HG02840 (cell line): ENCODE data around the gene CIT.
A peak's percentile ranks its signal among the peaks of the same experiment; 100 is the strongest.

Source experiments
- ATAC-seq: cut with Tn5 transposase; IDR thresholded peaks from one replicate; pipeline ENCODE4 v1.9.1; 2021; ENCODE audit warnings: mild to moderate bottlenecking, moderate library complexity, moderate number of reproducible peaks; ENCODE audit not compliant: unreplicated experiment, low FRiP score

CIT gene

DNA sequence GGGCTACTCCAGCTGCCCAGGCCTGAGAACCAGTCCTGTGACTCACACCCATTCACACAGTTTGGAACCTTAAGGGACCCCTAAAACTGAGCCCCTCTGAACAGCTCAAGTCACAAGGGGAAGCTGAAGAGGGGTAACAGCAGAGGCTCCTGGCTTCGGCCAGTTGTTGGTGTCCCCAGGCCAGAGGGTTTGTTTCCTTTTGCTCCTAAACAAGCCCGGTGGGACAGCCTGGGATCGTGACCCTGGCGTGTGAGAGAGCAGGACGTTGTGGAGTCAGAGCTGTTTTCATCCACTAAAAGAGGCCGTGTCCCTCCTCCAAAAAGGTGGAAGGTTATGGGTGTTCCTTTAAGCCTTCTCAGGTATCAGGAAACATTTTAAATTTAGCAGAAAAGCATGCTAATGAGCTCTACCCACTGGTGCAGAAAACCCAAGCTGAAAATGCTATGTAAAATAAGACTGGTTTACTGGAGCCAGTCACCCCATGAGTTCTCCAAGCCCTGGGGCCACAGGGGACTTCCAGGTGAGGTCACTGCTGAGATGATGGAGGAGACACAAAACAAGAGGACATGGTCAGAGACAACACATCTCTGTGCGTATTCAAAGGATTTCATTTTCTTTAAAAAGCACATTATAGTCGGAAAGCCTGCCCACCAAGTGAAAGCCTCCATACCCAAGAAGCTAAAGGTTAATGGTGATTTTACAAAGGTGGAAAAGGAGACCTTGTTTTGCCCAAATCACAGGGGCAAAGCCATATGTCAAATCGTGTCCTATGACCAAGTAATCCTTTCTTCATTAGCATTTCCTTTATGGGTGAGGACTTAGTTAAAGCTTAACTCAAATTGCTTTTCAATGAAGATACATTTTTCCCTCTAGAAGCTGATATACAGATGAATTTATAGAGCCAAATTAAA lies 195.1 kb downstream of the CIT start:
- ATAC-seq: no peak

DNA sequence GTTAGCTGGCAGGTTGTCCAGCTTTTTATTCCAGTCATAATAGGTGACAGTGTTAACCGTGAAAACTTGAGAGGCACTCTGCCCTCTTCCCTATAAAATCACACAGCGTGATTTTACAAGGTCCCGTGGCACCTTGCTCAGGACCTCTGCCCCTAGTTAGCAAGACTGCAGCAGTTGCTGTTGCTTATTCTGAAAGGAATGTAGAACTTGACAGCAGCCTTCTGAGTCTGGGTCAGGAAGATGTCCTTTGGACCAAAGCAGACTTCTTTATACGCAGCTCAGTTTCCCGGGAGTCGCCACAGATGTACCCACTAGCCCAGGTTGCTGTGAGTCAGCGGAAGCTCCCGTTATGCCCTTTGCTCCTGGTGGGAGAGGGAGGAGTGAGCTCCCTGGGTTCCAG lies 196.0 kb downstream of the CIT start:
- ATAC-seq: no peak

DNA sequence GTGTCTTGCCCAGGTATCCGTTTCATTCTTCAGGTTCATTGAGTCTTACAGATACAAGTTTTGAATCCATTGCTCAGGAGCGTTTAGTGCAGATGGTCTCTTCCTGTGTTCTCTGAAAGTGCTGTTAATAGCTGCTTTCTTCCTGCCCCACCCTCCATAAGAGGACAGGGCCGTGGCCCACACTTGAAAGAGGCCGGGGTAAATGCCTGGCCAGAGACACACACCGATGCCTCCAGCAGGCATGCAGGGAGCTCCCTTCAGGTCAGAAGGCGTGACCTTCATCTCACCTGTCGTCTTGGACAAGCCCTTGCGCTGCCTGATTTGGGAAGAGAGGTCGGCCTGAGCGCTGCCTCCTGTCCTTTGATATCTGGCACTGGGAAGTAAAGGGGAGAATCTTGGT lies 197.6 kb downstream of the CIT start:
- no peak for ATAC-seq

DNA sequence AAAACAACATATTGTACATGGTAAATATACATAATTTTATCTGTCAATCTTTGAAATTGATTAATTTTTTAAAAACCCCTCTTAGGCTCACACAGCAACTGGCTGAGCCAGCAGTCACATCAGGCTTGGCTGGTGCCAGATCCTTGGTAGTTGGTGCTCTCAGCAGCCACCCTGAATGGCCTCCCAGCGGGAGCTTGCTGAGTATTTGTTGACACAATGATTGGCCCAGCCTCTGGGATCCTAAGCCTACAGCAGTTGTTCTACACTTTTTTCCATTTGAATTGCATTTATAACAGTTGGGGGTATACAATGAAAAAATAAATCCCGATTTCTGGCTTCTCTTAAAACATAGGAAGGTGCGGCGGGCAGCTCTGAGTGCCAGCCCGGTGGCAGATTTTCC lies 198.0 kb downstream of the CIT start:
- no peak for ATAC-seq

DNA sequence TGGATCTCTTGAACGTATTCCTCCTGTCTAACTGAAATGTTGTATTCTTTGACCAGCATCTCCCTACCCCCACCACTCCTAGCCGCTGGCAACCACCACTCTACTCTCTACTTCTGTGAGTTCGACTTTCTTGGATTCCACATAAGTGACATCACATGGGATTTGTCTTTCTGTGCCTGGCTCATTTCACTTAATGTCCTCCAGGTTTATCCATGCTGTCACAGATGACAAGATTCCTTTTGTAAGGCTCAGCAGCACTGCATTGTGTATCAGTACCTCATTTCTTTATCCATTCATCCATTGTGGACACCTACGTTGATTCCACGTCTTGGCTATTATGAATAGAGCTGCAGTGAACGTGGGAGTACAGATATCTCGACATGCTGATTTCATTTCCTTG lies 198.7 kb downstream of the CIT start:
- ATAC-seq: no peak

DNA sequence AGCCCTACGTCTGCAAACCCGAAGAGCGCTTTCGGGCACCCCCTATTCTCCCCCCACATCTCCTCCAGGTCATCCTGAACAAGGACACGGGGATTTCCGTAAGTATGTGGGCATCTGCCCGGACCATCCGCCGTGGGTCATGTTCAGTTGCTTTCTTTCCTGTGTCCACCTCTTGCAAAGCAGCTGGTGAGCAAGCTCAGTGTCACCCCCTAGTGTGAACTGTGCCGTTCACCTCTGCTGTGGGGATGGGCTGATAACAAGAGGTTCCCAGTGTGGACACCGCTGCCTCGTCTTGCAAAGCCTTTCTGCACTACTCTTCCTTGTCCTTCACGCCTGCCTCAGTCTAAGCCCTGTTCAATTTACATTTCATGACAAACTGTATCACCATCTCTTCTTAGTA lies 200.5 kb downstream of the CIT start:
- no peak for ATAC-seq

DNA sequence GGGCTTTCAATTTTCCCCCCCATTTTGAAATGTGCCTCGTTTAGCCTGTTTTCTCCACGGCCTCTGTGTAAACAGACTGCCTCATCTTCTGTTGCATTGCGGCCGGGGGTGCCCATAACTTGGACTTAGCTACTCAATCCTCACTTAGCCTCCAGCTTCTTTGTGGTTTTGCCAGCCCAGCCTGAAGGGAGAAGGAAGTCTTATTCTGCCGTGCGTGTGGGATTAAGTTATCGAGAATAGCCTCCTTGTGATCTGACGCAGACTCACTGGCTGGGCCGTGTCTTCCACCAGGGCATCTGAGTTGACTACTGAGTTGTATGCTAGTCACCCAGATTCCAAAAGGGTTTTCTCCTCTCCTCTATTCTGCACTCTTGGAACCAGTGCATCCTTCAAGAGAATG lies 201.1 kb downstream of the CIT start:
- ATAC-seq: no peak

DNA sequence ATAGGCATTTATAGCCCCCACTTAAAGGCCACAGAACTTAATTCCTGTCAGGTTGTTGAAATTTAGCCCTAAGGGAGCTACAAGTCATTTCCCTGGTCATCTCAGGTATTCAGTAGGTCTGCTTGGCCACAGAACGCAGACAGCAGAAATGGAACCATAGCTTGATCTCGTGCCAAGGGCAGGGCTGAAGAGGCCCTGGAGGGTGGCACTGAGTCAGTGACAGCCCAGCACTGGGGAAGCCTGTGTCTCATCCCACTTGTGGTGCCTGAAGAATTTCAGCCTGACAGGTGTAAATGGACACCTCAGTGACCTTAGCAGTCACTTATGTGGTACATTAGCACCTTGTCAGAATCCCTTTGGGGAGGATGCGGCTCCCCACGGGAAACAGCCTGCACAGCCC lies 202.6 kb downstream of the CIT start:
- ATAC-seq: no peak

DNA sequence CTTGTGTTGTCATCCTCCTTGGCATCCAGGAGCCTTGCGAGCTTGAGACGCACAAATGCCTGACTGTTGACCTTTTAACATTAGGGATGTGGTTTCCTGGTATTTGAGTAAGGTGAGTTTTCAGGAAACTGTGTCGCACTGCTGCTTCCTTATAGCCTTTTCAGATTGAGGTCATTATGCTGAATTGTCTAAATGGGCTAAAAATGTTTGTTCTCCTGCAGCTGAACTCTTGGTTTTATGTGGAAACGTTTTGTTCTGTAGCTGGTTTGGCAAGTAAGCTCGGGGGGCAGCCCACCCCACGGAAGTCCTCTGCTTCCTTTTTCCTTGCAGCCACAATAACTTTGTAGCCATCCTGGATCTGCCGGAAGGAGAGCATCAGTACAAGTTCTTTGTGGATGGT lies 203.5 kb downstream of the CIT start:
- ATAC-seq: no peak

DNA sequence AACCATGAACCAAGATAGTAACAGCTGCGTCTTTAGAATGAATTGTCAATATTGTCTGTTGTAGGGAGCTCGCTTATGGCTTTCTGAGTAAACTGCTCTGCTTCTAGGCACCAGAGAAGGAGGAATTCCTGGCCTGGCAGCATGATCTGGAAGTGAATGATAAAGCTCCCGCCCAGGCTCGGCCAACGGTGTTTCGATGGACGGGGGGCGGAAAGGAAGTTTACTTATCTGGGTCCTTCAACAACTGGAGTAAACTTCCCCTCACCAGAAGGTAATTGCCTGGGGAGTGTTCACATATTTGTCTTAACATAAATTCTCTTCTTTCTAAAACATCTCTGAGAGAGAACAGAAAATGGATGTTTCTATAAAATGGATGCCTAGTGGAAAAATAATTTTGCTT lies 204.9 kb downstream of the CIT start:
- ATAC-seq: no peak

DNA sequence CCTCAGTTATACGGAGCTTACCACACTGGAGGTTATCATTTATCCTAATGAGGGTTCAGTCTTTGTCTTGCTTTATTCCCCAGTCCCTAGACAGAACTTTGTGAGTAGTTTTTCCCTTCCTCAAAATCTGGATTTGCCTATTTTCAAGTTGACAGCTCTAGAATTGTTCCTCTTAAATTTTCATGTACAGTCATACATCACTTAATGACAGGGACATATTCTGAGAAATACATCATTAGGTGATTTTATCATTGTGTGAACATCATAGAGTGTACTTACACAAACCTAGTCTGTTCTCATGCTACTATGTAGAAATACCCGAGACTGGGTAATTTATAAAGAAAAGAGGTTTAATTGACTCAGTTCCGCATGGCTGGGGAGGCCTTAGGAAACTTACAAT lies 206.1 kb downstream of the CIT start:
- ATAC-seq: no peak

DNA sequence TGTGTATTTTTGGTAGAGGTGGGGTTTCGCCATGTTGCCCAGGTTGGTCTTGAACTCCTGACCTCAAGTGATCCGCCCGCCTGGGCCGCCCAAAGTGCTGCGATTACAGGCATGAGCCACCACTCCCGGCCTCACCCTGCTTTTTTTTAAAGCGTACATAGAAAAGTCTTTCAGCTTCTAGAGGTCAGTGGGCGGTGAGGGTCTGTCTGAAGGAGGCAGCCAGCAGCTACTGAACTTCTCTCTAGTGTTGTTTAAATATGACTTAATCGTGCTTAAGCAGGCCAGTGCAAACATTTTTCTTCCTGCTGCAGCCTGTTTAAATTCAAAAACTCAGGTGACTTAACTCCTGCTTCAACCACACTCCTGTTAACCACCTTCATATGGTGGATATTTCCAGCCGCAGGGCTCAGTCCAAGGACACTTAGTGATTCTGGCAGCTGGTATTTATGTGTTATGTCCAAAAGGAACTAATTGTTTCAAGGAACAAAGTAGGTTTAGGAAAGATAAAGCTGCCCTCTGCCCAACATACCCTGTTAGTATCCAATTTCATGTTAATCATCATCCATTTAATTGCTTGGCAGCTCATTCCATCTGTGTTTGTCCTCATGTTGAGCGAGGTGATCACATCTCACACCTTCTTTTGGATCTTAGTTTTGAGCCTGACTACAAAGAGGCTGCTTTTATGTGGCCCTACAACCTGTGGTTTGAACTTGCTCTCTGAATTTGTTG lies 207.2 kb downstream of the CIT start:
- ATAC-seq: no peak

DNA sequence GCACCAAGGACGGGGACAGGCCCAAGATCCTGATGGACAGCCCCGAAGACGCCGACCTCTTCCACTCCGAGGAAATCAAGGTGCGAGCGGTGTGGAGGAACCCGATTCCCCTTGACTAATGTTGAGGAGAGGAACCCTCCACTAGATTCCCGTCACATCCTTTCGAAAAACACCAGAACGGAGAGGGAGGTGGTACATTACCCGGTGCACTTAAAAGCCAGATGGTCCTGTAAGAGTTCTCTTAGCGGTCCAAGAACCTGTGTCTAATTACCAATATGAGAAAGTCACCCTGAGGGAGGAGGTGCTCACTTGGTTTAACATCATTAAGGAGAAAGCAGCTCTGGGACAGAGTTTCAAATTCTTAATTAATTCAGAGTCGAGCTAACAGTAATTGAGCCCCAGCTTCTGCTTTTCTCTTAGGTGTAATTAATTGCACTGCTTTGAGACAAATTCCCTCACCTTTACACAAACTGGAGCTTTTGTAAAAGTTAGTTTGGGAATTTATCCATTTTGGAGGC lies 208.7 kb downstream of the CIT start:
- no peak for ATAC-seq

DNA sequence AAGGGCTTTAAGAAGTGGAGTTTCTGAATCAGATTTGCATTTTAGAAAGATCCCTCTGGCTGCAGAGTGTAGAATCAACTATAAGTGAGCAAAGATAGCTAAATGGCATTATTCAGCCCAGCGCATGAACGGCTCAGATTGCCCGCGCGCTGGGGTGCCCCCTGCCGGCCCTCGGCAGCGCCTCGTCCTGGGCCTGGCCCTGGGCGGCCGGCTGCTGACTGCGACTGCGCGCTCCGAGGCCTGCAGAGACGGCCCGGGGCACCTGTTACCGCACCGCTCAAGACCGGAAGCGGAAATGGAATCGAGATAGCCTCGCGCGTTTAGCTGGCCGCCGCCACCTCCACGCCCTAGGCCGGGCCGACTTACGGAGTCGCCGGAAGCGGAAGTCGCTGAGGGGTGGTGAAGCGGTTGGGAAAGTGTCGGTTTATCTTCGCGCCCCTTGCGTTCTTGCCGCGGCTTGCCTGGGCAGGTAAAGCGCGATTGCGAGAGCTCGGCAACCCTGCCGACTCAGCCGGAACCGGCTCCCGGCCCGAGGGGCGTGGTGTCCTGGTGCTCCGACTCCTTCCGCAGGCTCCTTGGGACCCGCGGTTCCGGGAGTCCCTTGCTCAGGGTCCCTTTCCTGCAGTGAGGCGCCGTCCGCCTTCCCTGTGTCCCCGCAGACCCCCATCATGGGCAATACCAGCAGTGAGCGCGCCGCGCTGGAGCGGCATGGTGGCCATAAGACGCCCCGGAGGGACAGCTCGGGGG lies 209.4 kb downstream of the CIT start, which contains the start of gene PRKAB1:
Gene PRKAB1 (plus strand): TSS at position 557 of the 747 bp plus-strand sequence. CDS start 112 bp downstream, at position 669.
- ATAC-seq: peak; percentile 95

DNA sequence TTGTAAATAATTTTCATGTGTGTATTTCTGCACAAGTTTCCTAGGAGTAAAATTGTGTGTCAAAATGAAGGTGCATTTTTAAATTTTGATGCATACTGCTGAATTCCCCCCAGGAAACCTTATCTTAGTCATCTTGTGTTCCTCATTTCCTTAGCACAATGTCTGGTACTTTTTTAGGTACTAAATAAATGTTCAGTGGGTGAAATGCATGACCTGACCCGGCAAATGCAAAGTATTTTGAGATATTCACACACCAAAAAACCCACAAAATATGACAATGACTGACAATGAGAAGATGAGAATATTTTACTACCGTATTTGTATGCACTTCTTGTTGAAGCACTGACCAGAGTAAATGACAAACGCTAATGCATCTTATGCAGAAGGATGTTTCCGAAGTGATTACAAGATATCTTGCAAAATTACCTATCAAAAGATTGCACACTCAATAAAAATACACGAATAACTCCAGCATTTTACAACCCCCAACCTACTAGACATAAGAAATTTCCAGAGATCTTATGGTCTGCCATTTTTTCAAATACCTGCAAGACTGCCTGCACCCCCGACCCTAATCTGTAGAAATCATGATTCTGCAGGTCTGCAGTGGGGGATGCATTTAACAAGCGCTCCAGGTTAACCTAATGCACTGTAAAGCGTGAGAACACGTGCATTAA lies 210.1 kb downstream of the CIT start:
- no peak for ATAC-seq

DNA sequence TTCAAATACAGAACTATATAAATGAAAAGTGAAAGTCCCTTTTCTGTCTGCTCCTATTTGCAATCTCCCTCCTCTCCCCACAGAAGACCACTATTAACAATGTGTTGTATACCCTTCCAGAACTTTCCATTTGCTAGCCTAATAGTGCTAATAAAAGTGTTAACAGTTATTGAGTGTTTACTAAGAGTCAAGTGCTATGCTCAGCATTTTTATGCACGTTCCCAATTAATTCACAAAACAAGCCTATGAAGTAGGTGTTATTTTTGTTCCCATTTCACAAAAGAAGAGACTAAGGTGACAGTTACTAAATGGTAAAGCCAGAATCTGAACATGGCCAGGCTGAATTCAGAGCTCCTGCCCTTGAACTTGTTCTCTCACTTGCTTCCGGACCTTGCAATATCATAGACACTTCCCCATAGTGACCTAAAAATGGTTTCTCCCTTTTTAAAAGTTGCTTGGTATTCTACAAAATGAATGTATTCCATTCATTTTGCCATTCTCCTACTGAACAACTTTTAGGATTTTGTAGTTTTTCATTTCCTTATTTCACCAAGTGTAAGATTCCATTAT lies 210.8 kb downstream of the CIT start:
- no peak for ATAC-seq

DNA sequence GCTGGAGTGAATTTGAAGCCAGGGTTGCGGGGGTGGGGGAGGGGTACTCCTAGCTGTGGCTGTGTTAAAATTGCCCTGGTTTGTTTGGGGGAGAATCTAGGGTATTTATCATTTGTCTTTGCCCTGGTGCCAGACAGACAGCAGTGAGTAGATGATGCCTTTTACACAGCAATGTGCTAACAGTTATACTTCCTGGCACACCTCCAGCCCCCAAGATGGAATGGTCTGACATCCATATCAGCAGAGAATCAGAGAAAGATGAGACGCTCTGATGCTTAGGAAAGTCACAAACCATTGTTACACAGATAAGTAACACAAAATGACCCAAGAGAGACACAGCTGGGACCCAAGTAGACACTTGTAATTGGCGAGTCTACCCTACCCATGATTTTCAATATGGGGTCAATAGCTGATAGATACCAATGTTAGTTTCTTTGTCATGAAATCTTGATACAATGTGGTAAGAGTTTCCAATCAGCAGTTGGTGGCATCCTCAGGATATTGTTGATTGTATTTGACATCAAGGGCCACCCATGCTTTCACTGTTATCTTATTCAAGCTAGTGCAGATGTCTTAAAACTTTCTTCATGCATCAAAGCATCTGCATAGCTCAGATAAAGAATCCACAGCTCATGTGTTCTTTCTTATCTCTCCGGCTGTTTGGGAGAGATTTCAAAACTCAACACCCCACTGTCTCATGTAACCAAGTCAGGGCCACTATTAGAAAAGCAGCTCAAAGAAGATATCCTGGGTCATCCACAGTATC lies 211.8 kb downstream of the CIT start:
- ATAC-seq: no peak

DNA sequence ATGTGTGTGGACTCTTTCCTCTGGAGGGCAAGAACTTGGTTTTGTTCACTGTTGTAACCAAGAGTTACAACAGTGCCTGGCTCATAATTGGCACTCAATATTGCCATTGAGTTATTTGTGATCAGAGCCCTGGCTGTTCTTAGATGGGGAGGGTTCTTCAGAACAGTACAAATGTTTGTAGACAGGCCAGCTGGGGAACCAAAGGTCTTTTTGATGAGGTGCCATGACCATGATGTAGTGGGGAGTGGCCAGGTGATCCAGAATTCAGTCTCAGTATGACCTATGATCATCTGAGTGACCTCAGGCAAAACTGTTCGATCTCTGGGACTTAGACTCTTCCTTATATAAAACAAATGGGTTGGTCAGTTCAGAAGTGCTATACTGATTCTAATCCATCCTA lies 212.5 kb downstream of the CIT start:
- no peak for ATAC-seq

DNA sequence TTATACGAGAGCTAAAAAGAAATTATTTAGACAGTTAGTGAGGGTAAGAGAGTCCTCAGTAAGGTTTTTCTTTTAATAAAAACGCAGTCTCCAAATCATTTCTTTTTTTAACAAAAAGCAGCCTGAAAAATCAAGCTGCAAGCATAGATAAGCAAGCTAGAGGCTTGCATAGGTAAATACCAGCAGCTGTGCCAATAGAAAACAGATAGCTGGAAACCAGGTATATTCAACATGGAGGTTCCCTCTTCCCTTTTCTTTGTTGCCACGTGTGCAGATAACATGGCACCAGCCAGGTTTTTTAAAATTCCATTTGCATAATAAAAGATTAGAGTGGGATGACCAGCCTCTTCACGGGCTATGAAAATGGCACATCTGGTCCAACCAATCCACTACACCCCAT lies 215.2 kb downstream of the CIT start:
- no peak for ATAC-seq
